GM10847 (cell line): Measurements from ENCODE around the gene RPL22.

Experiments
- POLR2A ChIP-seq: IDR thresholded peaks from 2 replicates; pipeline ENCODE4 v1.6.1; 2011; ENCODE audit not compliant: insufficient read length; ENCODE audit errors: extremely low read depth

Gene RPL22

DNA sequence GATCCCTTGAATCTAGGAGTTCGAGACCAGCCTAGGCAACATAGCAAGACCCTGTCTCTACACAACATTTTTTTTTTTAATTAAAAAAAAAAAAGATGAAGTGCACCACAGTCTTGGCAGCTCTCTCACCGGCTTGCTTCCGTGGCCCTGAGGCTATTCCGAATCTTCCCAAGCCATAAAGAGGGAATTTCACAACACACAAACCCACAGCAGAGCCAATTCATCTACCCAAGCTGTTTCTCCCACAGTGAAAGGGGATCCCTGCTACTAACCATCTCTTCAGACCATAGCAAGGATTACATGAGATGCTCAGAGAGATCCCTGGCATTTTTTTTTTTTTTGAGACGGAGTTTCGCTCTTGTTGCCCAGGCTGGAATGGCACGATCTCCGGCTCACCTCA lies 10.9 kb downstream of the RPL22 start:
- TF ChIP-seq POLR2A = no peak

DNA sequence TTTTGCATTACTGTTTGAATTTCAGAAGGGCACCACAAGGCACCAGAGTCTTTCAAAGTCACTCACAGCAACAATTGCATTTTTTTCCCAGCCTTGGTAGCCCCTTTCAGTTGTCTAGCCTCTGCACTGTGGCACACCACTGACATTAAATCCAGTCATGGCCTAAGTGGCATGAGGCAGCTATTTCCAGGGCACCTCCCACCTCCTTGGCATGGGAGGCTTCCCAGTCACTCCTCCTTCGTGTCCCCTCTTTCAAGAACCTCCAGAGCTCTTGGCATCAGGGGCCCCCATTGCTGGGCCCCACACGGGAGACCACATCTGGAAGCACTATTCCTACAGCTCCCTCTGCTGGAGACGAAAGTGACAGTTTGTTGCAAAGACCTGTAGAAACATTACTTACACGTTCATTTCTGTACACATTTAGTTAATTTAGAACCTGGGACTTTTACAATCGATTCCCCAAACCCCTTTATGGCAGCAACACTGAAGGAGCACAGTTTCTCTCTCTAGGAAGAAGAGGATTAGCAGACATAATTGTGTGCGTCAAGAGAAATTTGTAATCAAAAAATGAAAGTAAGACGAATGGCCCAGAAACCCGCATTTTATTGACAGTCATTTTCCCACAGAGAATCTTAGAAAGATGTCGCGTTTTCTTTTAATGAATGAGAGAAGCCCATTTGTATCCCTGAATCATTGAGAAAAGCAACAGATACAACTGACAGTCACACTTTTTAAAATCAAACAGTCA lies 13.6 kb downstream of the RPL22 start:
- no peak for TF ChIP-seq POLR2A

DNA sequence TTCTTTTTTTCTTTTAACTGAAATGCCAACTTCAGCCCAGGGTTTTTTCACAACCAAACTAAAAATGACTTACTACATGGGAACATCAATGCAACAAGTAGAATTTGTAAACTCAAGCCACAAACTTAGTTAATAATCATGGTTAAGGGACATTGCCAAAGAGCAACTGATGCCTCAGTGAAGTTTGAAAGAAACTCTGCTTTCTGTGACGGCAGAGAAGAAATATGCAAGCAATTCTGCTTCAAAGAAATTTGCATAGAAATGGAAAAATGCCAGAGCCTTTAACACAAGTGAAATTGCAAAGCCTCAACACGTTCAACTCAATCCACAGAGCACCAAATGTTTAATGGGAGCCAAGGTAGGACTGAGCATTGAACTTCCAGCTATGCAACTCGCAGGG lies 14.2 kb downstream of the RPL22 start:
- TF ChIP-seq POLR2A = no peak

DNA sequence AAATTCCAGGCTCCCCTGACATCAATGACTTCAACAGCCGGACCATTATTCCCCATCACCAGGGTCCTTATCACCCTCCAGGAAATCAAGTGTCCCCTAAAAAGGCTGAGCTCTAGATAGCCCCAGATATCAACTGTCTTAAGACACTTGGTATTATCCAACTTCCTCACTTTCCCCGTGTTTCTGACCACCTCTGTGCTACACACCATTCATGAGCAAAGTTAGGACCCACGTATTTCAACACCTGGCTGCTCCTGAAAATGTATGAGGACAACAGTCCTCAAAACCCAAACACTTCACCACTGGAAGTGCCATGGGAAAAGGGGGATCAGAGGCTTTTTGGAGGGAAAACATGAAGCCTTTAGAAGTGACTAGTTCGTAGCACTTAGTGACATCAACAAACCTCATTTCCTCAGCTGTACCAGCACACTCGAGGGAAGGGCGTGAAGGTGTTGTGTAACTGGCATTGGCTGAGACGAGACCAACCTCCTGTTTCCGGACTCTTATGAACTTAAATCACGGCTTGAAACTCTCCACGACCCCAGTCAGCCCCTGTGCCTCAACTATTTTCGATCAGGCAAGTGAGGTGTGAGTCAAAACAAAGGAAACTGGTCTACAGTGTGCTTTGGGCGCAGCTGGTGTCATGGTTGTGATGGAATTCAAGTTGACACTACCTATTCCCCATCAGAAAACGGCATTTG lies 15.2 kb downstream of the RPL22 start:
- TF ChIP-seq POLR2A = no peak

DNA sequence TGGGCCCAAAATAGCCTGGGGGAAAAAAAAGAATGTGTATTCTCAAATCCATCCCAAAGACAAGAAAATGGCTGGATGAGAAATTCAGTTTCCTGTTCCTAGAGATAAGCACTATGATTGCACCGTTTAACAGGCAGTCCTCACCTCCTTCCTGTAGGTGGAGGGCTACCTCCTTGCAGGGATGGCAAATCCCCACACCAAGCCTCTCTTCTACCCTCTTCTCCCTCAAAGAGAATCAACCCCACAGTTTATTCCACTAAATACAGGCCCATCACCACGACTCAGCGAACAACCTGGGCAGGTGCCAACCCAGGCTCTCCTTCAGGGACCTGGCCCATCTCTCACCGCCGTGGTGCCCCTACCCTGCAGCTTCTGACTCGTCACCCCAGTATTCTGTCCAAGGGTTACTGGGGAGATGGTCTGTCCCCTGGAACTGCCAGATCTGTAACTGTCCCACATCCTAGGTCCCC lies 15.8 kb downstream of the RPL22 start:
- TF ChIP-seq POLR2A = no peak

DNA sequence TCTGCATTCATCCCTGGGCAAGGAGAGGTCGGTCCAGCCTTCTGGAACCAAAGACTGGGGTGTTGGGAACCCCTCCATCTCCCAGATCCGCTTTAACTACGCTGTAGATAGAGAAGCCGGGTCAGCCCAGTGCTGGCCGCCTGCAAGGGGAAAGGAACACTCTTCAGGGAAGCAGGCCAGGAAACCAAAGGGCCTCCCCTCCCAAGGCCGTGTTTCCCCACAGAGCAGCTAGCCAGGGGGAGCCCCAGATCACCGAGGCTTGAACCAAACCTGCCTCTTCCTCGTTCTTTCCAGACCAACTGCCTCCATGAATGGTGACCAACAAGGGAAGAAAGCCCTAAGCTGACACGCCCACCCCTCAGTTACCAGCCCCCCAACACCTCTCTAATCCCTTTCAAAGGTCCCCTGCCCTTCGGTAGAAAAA lies 18.0 kb downstream of the RPL22 start:
- TF ChIP-seq POLR2A = no peak

DNA sequence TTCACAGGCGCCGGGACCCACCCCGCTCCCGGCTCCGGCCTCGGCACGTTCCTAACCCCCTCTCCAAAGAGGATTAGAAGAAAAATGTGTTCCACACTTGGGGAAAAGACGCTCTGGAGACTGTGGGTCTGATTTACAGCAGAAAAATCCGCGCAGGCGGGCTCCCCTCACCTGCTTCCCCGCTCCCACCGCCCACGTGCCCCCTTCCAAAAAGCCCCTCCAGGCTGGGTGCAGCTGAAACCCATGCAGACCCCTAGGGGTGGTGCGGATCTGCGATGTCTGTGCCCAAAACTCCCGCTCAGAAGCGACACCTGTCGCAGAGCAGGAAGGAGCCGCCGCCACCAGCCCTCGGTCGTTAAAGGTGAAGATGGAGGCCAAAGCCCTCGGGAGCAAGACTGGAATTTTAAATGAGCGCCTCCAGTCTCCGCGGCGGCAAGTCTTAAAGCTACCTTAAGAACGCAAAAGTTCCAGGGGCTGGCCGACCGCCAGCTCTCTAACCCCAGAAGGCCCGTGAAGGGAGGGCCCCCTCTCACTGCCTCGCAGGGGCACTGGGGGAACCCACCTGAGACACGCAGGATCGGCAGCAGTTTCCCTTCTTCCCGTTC lies 18.6 kb downstream of the RPL22 start:
- TF ChIP-seq POLR2A = no peak

DNA sequence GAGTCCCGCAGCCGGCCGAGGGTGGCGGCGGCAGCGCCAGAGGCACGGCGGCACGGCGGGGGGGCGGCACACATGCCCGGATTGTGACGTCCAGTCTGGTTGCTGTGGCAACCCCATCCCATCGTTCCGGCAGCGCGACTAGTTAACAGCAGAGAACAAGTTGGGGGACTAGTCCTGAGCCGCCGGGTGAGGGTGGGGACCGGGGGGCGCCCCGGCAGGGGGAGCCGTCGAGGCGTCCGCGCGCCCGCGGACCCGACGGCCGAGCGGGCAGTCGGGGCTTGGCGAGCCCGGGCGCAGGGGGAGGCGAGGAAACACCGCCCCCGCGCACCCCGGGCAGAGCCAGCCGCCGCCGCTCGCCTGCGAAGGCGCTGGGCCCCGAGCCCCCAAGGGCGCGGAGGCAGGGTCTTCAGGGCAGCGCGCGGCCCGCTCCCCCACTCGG lies 19.1 kb downstream of the RPL22 start, which contains the start of gene CHD5:
CHD5 (minus strand) TSS at position 54 of the 439 bp plus-strand sequence. CDS start 298 bp downstream, outside the sequence.
- no peak for TF ChIP-seq POLR2A

DNA sequence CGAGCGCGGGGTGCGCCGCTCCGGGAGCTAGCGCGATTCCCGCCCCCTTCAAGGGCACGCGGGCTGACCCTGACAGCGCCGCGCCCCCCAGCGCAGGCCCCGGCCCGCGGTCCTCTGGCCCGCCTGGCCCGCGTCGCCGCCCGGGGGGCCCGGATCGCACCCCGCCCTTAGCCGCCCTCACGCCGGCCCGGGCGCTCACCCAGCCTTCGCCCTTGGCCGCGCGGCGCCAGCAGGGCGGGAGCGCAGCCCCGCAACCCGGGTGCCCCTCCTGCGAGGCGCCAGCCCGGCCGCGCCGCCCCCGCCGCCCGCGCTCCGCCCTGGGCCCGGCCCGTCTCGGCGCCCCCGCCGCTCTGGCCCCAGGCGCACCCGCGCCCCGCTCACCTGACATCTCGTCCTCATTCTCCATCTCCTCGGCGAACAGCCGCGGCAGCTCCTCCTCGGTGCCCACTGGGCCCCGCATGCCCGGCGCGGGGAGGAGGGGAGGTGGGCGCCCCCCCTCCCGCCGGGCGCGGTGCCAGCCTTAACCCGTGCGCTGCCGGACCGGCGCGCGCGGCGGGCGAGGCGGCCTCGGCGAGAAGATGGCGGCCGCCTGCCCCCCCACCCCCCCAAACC lies 19.7 kb downstream of the RPL22 start:
- TF ChIP-seq POLR2A = no peak

DNA sequence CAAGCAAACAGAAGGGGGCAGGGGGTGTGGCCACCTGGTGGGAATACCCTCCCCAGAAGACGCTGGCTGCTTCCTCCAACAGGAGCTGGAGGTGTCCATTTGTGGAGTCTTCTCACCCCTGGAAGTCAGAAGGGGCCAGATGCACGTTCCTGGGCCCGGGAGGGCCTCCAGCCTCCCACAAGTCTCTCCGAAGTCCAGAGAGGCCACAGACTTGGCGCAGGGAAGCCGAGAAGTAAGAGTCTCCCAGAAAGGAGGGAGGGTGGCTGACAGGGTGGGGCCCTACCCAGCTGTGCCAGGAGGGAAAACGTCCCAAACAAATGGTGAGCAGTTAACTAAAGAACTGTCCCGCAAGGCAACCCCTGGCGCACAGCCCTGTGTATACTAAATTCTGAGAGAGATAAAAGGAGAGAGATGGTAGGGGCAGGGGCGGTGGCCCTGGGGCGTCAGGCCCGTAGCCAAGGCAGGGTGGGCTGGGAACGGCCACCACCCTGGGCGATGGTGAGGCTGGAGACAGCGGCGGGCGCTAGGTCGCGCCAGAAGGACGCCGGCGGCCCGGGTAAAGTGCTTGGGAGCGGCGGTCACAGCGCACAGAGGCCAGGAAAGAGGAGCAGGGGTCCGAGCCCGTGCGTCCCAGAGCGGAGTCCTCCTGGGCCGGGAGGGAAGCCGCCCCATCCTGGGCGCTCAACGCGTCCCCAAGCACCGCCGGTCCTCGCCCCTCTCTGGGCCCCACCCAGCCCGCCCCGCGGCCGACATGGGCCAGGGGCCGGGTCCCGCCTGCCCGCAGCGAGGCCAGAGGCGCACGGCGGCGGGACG lies 20.4 kb downstream of the RPL22 start:
- TF ChIP-seq POLR2A = no peak

DNA sequence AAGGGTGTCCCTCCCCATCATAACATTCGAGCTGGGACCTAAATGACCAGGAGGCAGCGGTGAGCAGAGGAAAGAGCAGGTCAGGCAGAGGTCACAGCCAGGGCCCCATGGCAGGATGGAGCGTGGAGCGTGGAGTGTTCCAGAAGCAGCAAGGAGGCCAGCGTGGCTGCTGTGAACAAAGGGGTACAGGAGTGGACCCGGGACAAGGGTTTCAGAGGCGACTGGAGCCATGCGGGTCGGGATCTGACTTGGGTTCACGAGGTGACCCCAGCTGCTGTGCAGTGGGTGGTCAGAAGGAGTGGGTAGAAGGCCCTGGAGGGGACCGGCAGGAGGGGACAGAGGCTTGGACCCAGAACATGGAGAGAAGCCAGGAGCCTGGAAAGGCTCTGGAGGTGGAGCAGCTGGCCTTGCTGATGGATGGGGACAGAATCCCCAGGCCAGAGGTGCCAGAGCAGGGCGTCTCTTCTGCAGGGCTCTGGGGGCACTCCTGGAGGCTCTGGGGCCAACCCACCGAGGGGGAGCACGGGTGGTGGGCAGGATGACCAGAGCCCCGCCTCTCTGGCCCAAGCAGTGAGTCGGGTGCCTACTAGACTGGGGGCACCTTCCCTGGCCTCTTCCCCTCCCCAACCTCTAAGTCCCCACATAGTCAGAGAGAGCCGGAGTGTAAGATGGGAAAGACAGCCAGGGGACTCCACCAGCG lies 21.6 kb downstream of the RPL22 start:
- TF ChIP-seq POLR2A = no peak

DNA sequence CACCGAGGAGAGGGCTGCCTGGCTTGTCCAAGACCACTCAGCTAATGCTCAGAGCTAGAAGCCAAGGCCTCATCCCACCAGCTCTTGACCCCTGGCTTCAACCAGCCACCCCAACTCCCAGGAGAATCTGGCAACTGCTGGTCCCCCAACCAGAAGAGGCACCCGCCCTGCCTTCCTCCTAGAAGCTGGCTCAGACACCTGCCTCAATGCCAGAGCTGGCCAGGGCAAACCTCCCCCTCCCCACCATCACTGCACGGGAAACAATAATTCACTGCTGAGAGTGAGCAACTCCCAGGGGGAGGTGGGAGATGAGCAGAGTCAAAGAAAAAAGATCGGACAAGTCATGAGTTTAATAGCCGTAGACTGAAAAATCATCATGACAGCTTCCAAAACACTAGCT lies 22.6 kb downstream of the RPL22 start:
- TF ChIP-seq POLR2A = no peak

DNA sequence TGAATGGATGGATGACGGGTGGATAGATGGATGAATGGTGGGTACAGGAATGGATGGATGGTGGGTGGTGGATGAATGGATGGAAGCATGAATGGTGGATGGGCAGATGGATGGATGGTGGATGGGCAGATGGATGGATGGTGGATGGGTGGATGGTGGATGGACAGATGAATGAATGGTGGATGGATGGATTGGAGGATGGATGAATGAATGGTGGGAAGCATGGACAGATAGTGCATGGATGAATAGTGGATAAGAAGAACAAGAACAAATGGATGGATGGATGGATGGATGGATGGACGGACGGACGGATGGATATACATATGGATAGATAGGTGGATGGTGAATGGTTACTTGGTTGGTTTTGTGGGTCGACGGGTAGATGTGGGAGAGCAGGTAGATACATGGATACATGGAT lies 24.0 kb downstream of the RPL22 start:
- TF ChIP-seq POLR2A = no peak

DNA sequence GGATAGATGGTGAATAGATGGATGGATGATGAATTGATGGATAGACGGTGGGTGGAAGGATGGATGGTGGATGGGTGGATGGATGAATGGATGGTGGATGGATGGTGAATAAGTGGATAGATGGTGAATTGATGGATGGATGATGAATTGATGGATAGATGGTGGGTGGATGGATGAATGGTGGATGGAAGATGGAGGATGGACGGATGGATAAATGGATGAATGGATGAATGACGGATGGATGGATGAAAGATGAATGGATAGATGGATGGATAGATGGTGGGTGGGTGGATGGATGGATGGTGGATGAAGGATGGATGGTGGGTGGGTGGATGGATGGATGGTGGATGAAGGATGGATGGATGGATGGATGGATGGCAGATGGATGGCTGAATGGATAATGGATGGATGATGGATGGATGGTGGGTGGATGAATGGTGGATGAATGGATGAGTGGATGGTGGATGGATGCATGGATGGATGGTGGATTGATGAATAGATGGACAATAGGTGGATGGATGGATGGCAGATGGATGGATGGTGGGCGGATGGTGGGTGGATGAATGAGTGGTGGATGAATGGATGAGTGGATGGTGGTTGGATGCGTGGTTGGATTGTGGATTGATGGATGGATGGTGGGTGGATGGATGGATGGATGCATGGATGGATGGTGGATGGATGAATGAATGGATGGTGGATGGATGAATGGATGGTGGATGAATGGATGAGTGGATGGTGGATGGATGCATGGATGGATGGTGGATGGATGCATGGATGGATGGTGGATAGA lies 24.6 kb downstream of the RPL22 start:
- TF ChIP-seq POLR2A = no peak

DNA sequence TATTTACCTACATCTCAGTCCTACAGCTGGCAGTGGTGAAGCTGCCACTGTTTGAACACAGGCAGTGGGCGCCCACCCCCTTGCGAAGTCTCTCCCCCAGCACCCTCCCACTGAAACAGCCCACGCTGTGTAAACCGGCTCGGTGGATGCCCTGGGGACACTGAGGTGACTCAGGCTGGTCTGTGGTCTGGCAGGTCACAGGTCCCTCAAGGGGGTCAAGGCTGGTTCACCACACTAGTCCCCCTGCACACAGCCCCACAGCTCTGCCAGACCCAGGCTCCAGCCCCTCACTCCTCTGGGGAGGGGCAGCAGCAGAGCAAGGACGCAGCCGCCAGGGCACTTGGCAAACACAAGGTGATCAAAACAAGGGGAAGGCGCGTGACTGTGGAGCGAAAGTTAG lies 26.8 kb downstream of the RPL22 start:
- TF ChIP-seq POLR2A = no peak
